ENCODE results near the gene CDPF1. TPM values are rescaled to one million over a fixed set of nuclear protein-coding genes. Genes with fewer than 3 reads are reported as not detected.
"Not testable (repeated sequence)": the region's sequence is repeated elsewhere in the genome, so short reads cannot be mapped to it uniquely, and the experiment has no call there.

Gene CDPF1
- total RNA-seq, 1 donor from 2014 or later = 5.7 TPM

- peaks cover 5% of the 10 kb centered on the region for H3K4me1 ChIP-seq (ENCODE audit: insufficient read depth, low read length)
- FAIRE-seq = no peak
- no peaks in the 10 kb centered on the region for H4K20me1 ChIP-seq (ENCODE audit: insufficient read depth, low read length)
- H2AFZ ChIP-seq (ENCODE audit: low read depth, low read length) = no peak overlapping the region
- H3K36me3 ChIP-seq (ENCODE audit: insufficient read depth, low read length) = peaks cover 11% of the 10 kb centered on the region
- H3K79me2 ChIP-seq (ENCODE audit: insufficient read depth, low read length) = peaks cover 19% of the 10 kb centered on the region
- H3K9me3 ChIP-seq (ENCODE audit: insufficient read depth, low read depth, low read length) = no peaks in the 10 kb centered on the region
- peaks cover 12% of the 10 kb centered on the region for H3K36me3 Mint-ChIP-seq (ENCODE audit: low read depth, unreplicated experiment)
- H3K27me3 ChIP-seq (ENCODE audit: insufficient read depth, low read length) = no peaks in the 10 kb centered on the region
- H3K9ac ChIP-seq (ENCODE audit: low read length) = no peak overlapping the region
- no peak for DNase-seq (ENCODE audit: low read depth)
- TF ChIP-seq EZH2 (IDR thresholded peaks at IDR 0.05; ENCODE audit: insufficient read depth, low read length) = no peak
- no peak for TF ChIP-seq CTCF (IDR thresholded peaks at IDR 0.05; ENCODE audit: insufficient read depth, low read depth, low read length)
- peaks cover 4% of the 10 kb centered on the region for H3K9me3 Mint-ChIP-seq (ENCODE audit: unreplicated experiment)
- H3K4me1 Mint-ChIP-seq (ENCODE audit: low read depth, unreplicated experiment) = peaks cover 5% of the 10 kb centered on the region
- H3K27ac ChIP-seq (ENCODE audit: low read depth, low read length) = no peak overlapping the region
- no peak overlapping the region for H3K4me3 ChIP-seq (ENCODE audit: insufficient read depth, low read depth, low read length)
- H3K4me2 ChIP-seq (ENCODE audit: low read length) = peak overlapping the region; percentile 89
- H3K4me3 Mint-ChIP-seq (ENCODE audit: unreplicated experiment) = peak overlapping the region; percentile 77
- peaks cover 9% of the 10 kb centered on the region for H3K27me3 Mint-ChIP-seq (ENCODE audit: low read depth, unreplicated experiment)
- H3K27ac Mint-ChIP-seq (ENCODE audit: unreplicated experiment) = no peak overlapping the region
Measured at GRCh38 chr22:46269564-46269963, 19.5 kb upstream of the CDPF1 start.

GRCh38 chr22:46267431-46268279 is 17.6 kb upstream of the CDPF1 start, which contains the start of gene TTC38:
TTC38 (plus strand) TSS chr22:46268008; CDS start chr22:46268040, 32 bp downstream.
- no peaks in the 10 kb centered on the region for H3K27me3 ChIP-seq (ENCODE audit: insufficient read depth, low read length)
- H3K4me1 Mint-ChIP-seq (ENCODE audit: low read depth, unreplicated experiment) = peaks cover 5% of the 10 kb centered on the region
- peaks cover 5% of the 10 kb centered on the region for H3K4me1 ChIP-seq (ENCODE audit: insufficient read depth, low read length)
- peaks cover 10% of the 10 kb centered on the region for H3K9me3 Mint-ChIP-seq (ENCODE audit: unreplicated experiment)
- H3K27ac ChIP-seq (ENCODE audit: low read depth, low read length) = peak within 1 kb of the TSS; percentile 21
- FAIRE-seq = no peak
- H3K4me3 Mint-ChIP-seq (ENCODE audit: unreplicated experiment) = peak within 1 kb of the TSS; percentile 92
- H3K27ac Mint-ChIP-seq (ENCODE audit: unreplicated experiment) = peak within 1 kb of the TSS; percentile 41
- peak within 1 kb of the TSS; percentile 84 for H2AFZ ChIP-seq (ENCODE audit: low read depth, low read length)
- TF ChIP-seq EZH2 (IDR thresholded peaks at IDR 0.05; ENCODE audit: insufficient read depth, low read length) = no peak
- no peak for TF ChIP-seq CTCF (IDR thresholded peaks at IDR 0.05; ENCODE audit: insufficient read depth, low read depth, low read length)
- H3K9ac ChIP-seq (ENCODE audit: low read length) = peak within 1 kb of the TSS; percentile 85
- peaks cover 19% of the 10 kb centered on the region for H3K79me2 ChIP-seq (ENCODE audit: insufficient read depth, low read length)
- DNase-seq (ENCODE audit: low read depth) = peak; percentile 51
- H3K27me3 Mint-ChIP-seq (ENCODE audit: low read depth, unreplicated experiment) = peaks cover 21% of the 10 kb centered on the region
- peak within 1 kb of the TSS; percentile 89 for H3K4me2 ChIP-seq (ENCODE audit: low read length)
- peaks cover 3% of the 10 kb centered on the region for H3K36me3 ChIP-seq (ENCODE audit: insufficient read depth, low read length)
- H3K9me3 ChIP-seq (ENCODE audit: insufficient read depth, low read depth, low read length) = peaks cover 2% of the 10 kb centered on the region
- H4K20me1 ChIP-seq (ENCODE audit: insufficient read depth, low read length) = no peaks in the 10 kb centered on the region
- H3K4me3 ChIP-seq (ENCODE audit: insufficient read depth, low read depth, low read length) = peak within 1 kb of the TSS; percentile 76
- peaks cover 12% of the 10 kb centered on the region for H3K36me3 Mint-ChIP-seq (ENCODE audit: low read depth, unreplicated experiment)

GRCh38 chr22:46265627-46266026 is 15.5 kb upstream of the CDPF1 start:
- H3K36me3 Mint-ChIP-seq (ENCODE audit: low read depth, unreplicated experiment) = peaks cover 11% of the 10 kb centered on the region
- not testable (repeated sequence) for H3K4me3 ChIP-seq (ENCODE audit: insufficient read depth, low read depth, low read length); FAIRE-seq

GRCh38 chr22:46264520-46264919 is 14.4 kb upstream of the CDPF1 start:
- not testable (repeated sequence) for H3K9ac ChIP-seq (ENCODE audit: low read length); H3K4me1 ChIP-seq (ENCODE audit: insufficient read depth, low read length); DNase-seq (ENCODE audit: low read depth); H2AFZ ChIP-seq (ENCODE audit: low read depth, low read length); H3K27ac Mint-ChIP-seq (ENCODE audit: unreplicated experiment); FAIRE-seq; H3K4me3 ChIP-seq (ENCODE audit: insufficient read depth, low read depth, low read length); H3K36me3 ChIP-seq (ENCODE audit: insufficient read depth, low read length); H3K27ac ChIP-seq (ENCODE audit: low read depth, low read length); H4K20me1 ChIP-seq (ENCODE audit: insufficient read depth, low read length); H3K4me2 ChIP-seq (ENCODE audit: low read length); H3K4me3 Mint-ChIP-seq (ENCODE audit: unreplicated experiment); H3K4me1 Mint-ChIP-seq (ENCODE audit: low read depth, unreplicated experiment); H3K9me3 ChIP-seq (ENCODE audit: insufficient read depth, low read depth, low read length)
- Mint-ChIP-seq H3K9me3 (ENCODE audit: unreplicated experiment) (peaks cover 16% of the 10 kb centered on the region), H3K36me3 (ENCODE audit: low read depth, unreplicated experiment) (peaks cover 11% of the 10 kb centered on the region), H3K27me3 (ENCODE audit: low read depth, unreplicated experiment) (peaks cover 49% of the 10 kb centered on the region)
- H3K27me3 ChIP-seq (ENCODE audit: insufficient read depth, low read length) = peaks cover 15% of the 10 kb centered on the region
- peaks cover 13% of the 10 kb centered on the region for H3K79me2 ChIP-seq (ENCODE audit: insufficient read depth, low read length)

More at GRCh38 chr22:46265627-46266026, 15.5 kb upstream of the CDPF1 start:
- not testable (repeated sequence) for H3K27ac ChIP-seq (ENCODE audit: low read depth, low read length); H3K9me3 ChIP-seq (ENCODE audit: insufficient read depth, low read depth, low read length); H3K4me1 ChIP-seq (ENCODE audit: insufficient read depth, low read length); H3K4me2 ChIP-seq (ENCODE audit: low read length); H3K4me1 Mint-ChIP-seq (ENCODE audit: low read depth, unreplicated experiment); H4K20me1 ChIP-seq (ENCODE audit: insufficient read depth, low read length); H3K9ac ChIP-seq (ENCODE audit: low read length); H3K27ac Mint-ChIP-seq (ENCODE audit: unreplicated experiment); H3K36me3 ChIP-seq (ENCODE audit: insufficient read depth, low read length); H2AFZ ChIP-seq (ENCODE audit: low read depth, low read length); H3K4me3 Mint-ChIP-seq (ENCODE audit: unreplicated experiment); DNase-seq (ENCODE audit: low read depth)
- Histone ChIP-seq H3K27me3 (ENCODE audit: insufficient read depth, low read length) (peaks cover 15% of the 10 kb centered on the region), H3K79me2 (ENCODE audit: insufficient read depth, low read length) (peaks cover 19% of the 10 kb centered on the region)
- Mint-ChIP-seq H3K9me3 (ENCODE audit: unreplicated experiment) (peaks cover 16% of the 10 kb centered on the region), H3K27me3 (ENCODE audit: low read depth, unreplicated experiment) (peaks cover 40% of the 10 kb centered on the region)
